HepG2 (cell line): ENCODE data around the gene ATP5F1E. TPM values are rescaled to one million over a fixed set of nuclear protein-coding genes. Genes with fewer than 3 reads are reported as not detected.
A peak's percentile ranks its signal among the peaks of the same experiment; 100 is the strongest.

ENCODE experiments used
- CREB1 ChIP-seq, 2 experiments: fragments of 450-650 bp in 1 of 2; IDR thresholded peaks; 2 replicates each; pipeline ENCODE4 v1.6.1; 2016 to 2017; ENCODE audit warnings: control low read depth in 1 of 2, mild to moderate bottlenecking in 1 of 2, missing compliant biosample characterization in 1 of 2, missing genetic modification characterization in 1 of 2
- ETS1 ChIP-seq: sonication (generic); formaldehyde crosslinking; IDR thresholded peaks from 2 replicates; pipeline ENCODE4 v1.4.0; 2020; ENCODE audit warnings: missing genetic modification reagents
- HNRNPL ChIP-seq: fragments of 200-400 bp; formaldehyde crosslinking; IDR thresholded peaks from 2 replicates; pipeline ENCODE4 v1.6.1; 2017; ENCODE audit warnings: mild to moderate bottlenecking, low read depth, low read length
- IKZF4 ChIP-seq: sonication (generic); formaldehyde crosslinking; IDR thresholded peaks from 2 replicates; pipeline ENCODE4 v1.5.1; 2020; ENCODE audit warnings: borderline replicate concordance, mild to moderate bottlenecking, low read depth, missing genetic modification reagents; ENCODE audit errors: not compliant biosample characterization
- IRX3 ChIP-seq: sonication (generic); formaldehyde crosslinking; IDR thresholded peaks from 2 replicates; pipeline ENCODE4 v1.8.1; 2023; ENCODE audit warnings: mild to moderate bottlenecking, low read depth, missing genetic modification reagents, borderline replicate concordance
- MXD4 ChIP-seq: IDR thresholded peaks from 2 replicates; pipeline ENCODE4 v1.6.1; 2016; ENCODE audit warnings: mild to moderate bottlenecking, missing biosample characterization, missing genetic modification reagents
- NCOA1 ChIP-seq: sonication (generic); formaldehyde crosslinking; IDR thresholded peaks from 2 replicates; pipeline ENCODE4 v1.9.0; 2021; ENCODE audit warnings: missing genetic modification reagents
- NCOA2 ChIP-seq: sonication (generic); formaldehyde crosslinking; IDR thresholded peaks from 2 replicates; pipeline ENCODE4 v1.8.0; 2022; ENCODE audit warnings: inconsistent platforms
- RBAK ChIP-seq: sonication (generic); formaldehyde crosslinking; IDR thresholded peaks from 2 replicates; pipeline ENCODE4 v1.5.1; 2020; ENCODE audit warnings: mild to moderate bottlenecking, missing genetic modification reagents
- SKIL ChIP-seq: sonication (generic); formaldehyde crosslinking; IDR thresholded peaks from 2 replicates; pipeline ENCODE4 v1.8.0; 2022; ENCODE audit warnings: missing genetic modification reagents, mild to moderate bottlenecking, moderate library complexity, borderline replicate concordance
- SMYD3 ChIP-seq: sonication (generic); formaldehyde crosslinking; IDR thresholded peaks from 2 replicates; pipeline ENCODE4 v1.8.1; 2023; ENCODE audit warnings: mild to moderate bottlenecking, missing genetic modification reagents
- TCF7L2 ChIP-seq: IDR thresholded peaks from 2 replicates; pipeline ENCODE4 v1.6.1; 2011; ENCODE audit warnings: mild to moderate bottlenecking, low read depth, low read length, moderate library complexity
- ZNF20 ChIP-seq: sonication (generic); formaldehyde crosslinking; IDR thresholded peaks from 2 replicates; pipeline ENCODE4 v1.4.0; 2020; ENCODE audit warnings: mild to moderate bottlenecking, moderate library complexity, missing genetic modification reagents
- ZNF232 ChIP-seq: sonication (generic); formaldehyde crosslinking; IDR thresholded peaks from 2 replicates; pipeline ENCODE4 v1.4.0; 2020; ENCODE audit warnings: missing genetic modification reagents, borderline replicate concordance
- ZNF276 ChIP-seq: sonication (generic); formaldehyde crosslinking; IDR thresholded peaks from 2 replicates; pipeline ENCODE4 v1.4.0; 2020; ENCODE audit warnings: mild to moderate bottlenecking, low read depth, missing genetic modification reagents
- ZNF3 ChIP-seq: IDR thresholded peaks from 2 replicates; pipeline ENCODE4 v1.7.0; 2017; ENCODE audit warnings: inconsistent platforms
- ZNF30 ChIP-seq: sonication (generic); formaldehyde crosslinking; IDR thresholded peaks from 2 replicates; pipeline ENCODE4 v1.5.0; 2020; ENCODE audit warnings: mild to moderate bottlenecking, missing genetic modification reagents
- ZNF383 ChIP-seq: sonication (generic); formaldehyde crosslinking; IDR thresholded peaks from 2 replicates; pipeline ENCODE4 v1.4.0; 2020; ENCODE audit warnings: missing genetic modification reagents, mild to moderate bottlenecking, borderline replicate concordance
- ZNF781 ChIP-seq: sonication (generic); formaldehyde crosslinking; IDR thresholded peaks from 2 replicates; pipeline ENCODE4 v1.5.1; 2020; ENCODE audit warnings: borderline replicate concordance, mild to moderate bottlenecking, missing genetic modification reagents; ENCODE audit errors: not compliant biosample characterization
- polyA plus RNA-seq, 8 experiments: library from polyadenylated mRNA; depleted of rRNA in 3 of 8; stranded (reverse) in 7 of 8; unstranded in 1 of 8; fragments of >200 nt; fragmentation: Illumina TruSeq in 4 of 8; extraction: Trizol in 4 of 8; gene quantifications; 2 replicates each; pipeline versions ENCODE4 v1.2.1 to v1.2.3, GENCODE V29; 2011 to 2016; ENCODE audit warnings: low read depth in 4 of 8, missing spikeins in 1 of 8, mixed read lengths in 1 of 8; ENCODE audit not compliant: insufficient read depth in 1 of 8
- total RNA-seq, 5 experiments: library from RNA; depleted of rRNA; stranded (reverse); fragments of >200 nt; fragmentation: Illumina TruSeq; extraction: Trizol; gene quantifications; 2 replicates each; pipeline ENCODE4 v1.2.3, GENCODE V29; 2016; ENCODE audit warnings: low read depth in 1 of 5
- TF ChIP-seq, protein P1 (sequence below): sonication (generic); formaldehyde crosslinking; IDR thresholded peaks from 2 replicates; pipeline ENCODE4; 2020; ENCODE audit warnings: missing genetic modification reagents, mild to moderate bottlenecking, borderline replicate concordance

Gene ATP5F1E
- total and polyA plus RNA-seq, 2 of the 13 experiments (the other 11 are each of a cell fraction or from before 2014, with no cell fraction given), result 121 to 134 TPM

DNA sequence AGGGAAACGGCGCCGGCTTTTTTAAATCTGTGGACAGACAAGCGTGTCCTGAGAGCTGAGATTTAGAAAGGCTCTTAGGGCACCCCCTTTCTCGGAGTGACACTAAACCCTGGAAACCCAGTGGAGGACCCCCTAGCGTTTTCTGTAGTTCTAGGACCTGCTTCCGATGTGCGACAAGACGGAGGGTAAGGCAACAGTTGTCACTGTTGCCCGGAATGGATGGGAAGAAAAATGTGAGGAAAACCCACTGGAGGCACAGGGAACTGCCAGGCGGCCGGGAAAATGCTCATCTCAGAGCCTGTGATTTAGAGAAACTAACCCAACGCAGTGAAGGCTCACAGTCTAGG lies 551 bp upstream of the ATP5F1E start (continued):
- 0 out of 2 replicates have a peak, but pooled peaks have one; percentile 8 for TF ChIP-seq SMYD3 (CRISPR knock-in tag)
- no peak for TF ChIP-seq ZNF20
- no peak for TF ChIP-seq NCOA1 (CRISPR knock-in tag)
- no peak for TF ChIP-seq ZNF383 (CRISPR knock-in tag)
- TF ChIP-seq ZNF276 (CRISPR knock-in tag), result no peak
- no peak for TF ChIP-seq HNRNPL
- TF ChIP-seq ETS1 (CRISPR knock-in tag), result no peak
- TF ChIP-seq ZNF30 (CRISPR knock-in tag), result no peak
- TF ChIP-seq NCOA2 (CRISPR knock-in tag), result no peak; the same call in 1 of the 2 replicates
- 0 out of 2 replicates have a peak, but pooled peaks have one; percentile 25 for TF ChIP-seq RBAK (CRISPR knock-in tag)
- TF ChIP-seq ZNF232 (CRISPR knock-in tag), result no peak; the same call in 1 of the 2 replicates
- no peak for TF ChIP-seq MXD4 (CRISPR knock-in tag)
- no peak for TF ChIP-seq SKIL (CRISPR knock-in tag)
- TF ChIP-seq, protein P1, sequence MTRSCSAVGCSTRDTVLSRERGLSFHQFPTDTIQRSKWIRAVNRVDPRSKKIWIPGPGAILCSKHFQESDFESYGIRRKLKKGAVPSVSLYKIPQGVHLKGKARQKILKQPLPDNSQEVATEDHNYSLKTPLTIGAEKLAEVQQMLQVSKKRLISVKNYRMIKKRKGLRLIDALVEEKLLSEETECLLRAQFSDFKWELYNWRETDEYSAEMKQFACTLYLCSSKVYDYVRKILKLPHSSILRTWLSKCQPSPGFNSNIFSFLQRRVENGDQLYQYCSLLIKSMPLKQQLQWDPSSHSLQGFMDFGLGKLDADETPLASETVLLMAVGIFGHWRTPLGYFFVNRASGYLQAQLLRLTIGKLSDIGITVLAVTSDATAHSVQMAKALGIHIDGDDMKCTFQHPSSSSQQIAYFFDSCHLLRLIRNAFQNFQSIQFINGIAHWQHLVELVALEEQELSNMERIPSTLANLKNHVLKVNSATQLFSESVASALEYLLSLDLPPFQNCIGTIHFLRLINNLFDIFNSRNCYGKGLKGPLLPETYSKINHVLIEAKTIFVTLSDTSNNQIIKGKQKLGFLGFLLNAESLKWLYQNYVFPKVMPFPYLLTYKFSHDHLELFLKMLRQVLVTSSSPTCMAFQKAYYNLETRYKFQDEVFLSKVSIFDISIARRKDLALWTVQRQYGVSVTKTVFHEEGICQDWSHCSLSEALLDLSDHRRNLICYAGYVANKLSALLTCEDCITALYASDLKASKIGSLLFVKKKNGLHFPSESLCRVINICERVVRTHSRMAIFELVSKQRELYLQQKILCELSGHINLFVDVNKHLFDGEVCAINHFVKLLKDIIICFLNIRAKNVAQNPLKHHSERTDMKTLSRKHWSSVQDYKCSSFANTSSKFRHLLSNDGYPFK, result no peak
- no peak; the same call in 1 of the 2 replicates for TF ChIP-seq ZNF3
- 0 out of 2 replicates have a peak, but pooled peaks have one; percentile 14 for TF ChIP-seq IRX3 (CRISPR knock-in tag)
- no peak for TF ChIP-seq CREB1 (IDR thresholded peaks at IDR 0.05)
- TF ChIP-seq CREB1 (CRISPR knock-in tag; IDR thresholded peaks at IDR 0.05), result 0 out of 2 replicates have a peak, but pooled peaks have one; percentile 34
- no peak for TF ChIP-seq ZNF781 (CRISPR knock-in tag)
- no peak for TF ChIP-seq IKZF4 (CRISPR knock-in tag)
- no peak for TF ChIP-seq TCF7L2
